Measurements from ENCODE around the gene NDUFS3. TPM values are rescaled to one million over a fixed set of nuclear protein-coding genes. Genes with fewer than 3 reads are reported as not detected.

NDUFS3 gene
- total RNA-seq, 1 donor from 2014 or later: 46.0 TPM

- DNase-seq (ENCODE audit: low spot score): no peak
- intact Hi-C loops (cut with DNase I): no loop called here
- ATAC-seq: peak; percentile 27
These were observed 8.3 kb downstream of the NDUFS3 start for GRCh38 chr11:47587039-47587716.

GRCh38 chr11:47587723-47588326 is 9.0 kb downstream of the NDUFS3 start:
- intact Hi-C loops (cut with DNase I): no loop called here
- DNase-seq (ENCODE audit: low spot score): peak; percentile 75
- ATAC-seq: peak; percentile 76

- intact Hi-C loops (cut with DNase I): no loop called here
- DNase-seq (ENCODE audit: low spot score): no peak
- ATAC-seq: no peak
These were observed 10.2 kb downstream of the NDUFS3 start for GRCh38 chr11:47589118-47589517.

GRCh38 chr11:47589584-47589976 is 10.7 kb downstream of the NDUFS3 start:
- intact Hi-C loops (cut with DNase I): no loop called here
- DNase-seq (ENCODE audit: low spot score) (no peak), ATAC-seq (peak; percentile 21)

- intact Hi-C loops (cut with DNase I): loop anchor here (5.0 kb wide), 1 partner anchor 1433 kb away; no protein-coding TSS in a partner anchor
- ATAC-seq (peak; percentile 1), DNase-seq (ENCODE audit: low spot score) (peak; percentile 68)
These were observed 11.3 kb downstream of the NDUFS3 start for GRCh38 chr11:47589977-47590861.

GRCh38 chr11:47591764-47592163 is 12.9 kb downstream of the NDUFS3 start:
- intact Hi-C loops (cut with DNase I): loop anchor here (5.0 kb wide), 1 partner anchor 1434 kb away; no protein-coding TSS in a partner anchor
- DNase-seq (ENCODE audit: low spot score): no peak
- no peak for ATAC-seq

GRCh38 chr11:47592251-47592650 is 13.4 kb downstream of the NDUFS3 start:
- intact Hi-C loops (cut with DNase I): loop anchor here (5.0 kb wide), 1 partner anchor 1435 kb away; no protein-coding TSS in a partner anchor

GRCh38 chr11:47592970-47593369 is 14.1 kb downstream of the NDUFS3 start:
- intact Hi-C loops (cut with DNase I): loop anchor here (5.0 kb wide), 1 partner anchor 1436 kb away; no protein-coding TSS in a partner anchor
- DNase-seq (ENCODE audit: low spot score): no peak
- ATAC-seq: no peak

More at GRCh38 chr11:47592251-47592650, 13.4 kb downstream of the NDUFS3 start:
- ATAC-seq (no peak), DNase-seq (ENCODE audit: low spot score) (no peak)

GRCh38 chr11:47593492-47593933 is 14.6 kb downstream of the NDUFS3 start:
- no peak for ATAC-seq
- intact Hi-C loops (cut with DNase I): loop anchor here (5.0 kb wide), 1 partner anchor 1436 kb away; no protein-coding TSS in a partner anchor
- no peak for DNase-seq (ENCODE audit: low spot score)

- ATAC-seq (no peak), DNase-seq (ENCODE audit: low spot score) (no peak)
- intact Hi-C loops (cut with DNase I): loop anchor here (5.0 kb wide), 1 partner anchor 1437 kb away; no protein-coding TSS in a partner anchor
These were observed 15.3 kb downstream of the NDUFS3 start, which contains the start of gene C1QTNF4 for GRCh38 chr11:47593934-47594855. Gene C1QTNF4, minus strand, starts transcription at chr11:47594411. Its CDS starts 3,601 bp downstream, at chr11:47590810.

GRCh38 chr11:47595029-47595428 is 16.2 kb downstream of the NDUFS3 start:
- no peak for DNase-seq (ENCODE audit: low spot score)
- intact Hi-C loops (cut with DNase I): no loop called here

GRCh38 chr11:47595967-47596366 is 17.1 kb downstream of the NDUFS3 start:
- intact Hi-C loops (cut with DNase I): no loop called here
- DNase-seq (ENCODE audit: low spot score) (no peak), ATAC-seq (no peak)

More at GRCh38 chr11:47595029-47595428, 16.2 kb downstream of the NDUFS3 start:
- peak; percentile 4 for ATAC-seq

GRCh38 chr11:47599902-47600301 is 21.0 kb downstream of the NDUFS3 start:
- no peak for DNase-seq (ENCODE audit: low spot score)
- intact Hi-C loops (cut with DNase I): no loop called here
- peak; percentile 44 for ATAC-seq

GRCh38 chr11:47603295-47603694 is 24.4 kb downstream of the NDUFS3 start:
- intact Hi-C loops (cut with DNase I): no loop called here
- no peak for ATAC-seq
- no peak for DNase-seq (ENCODE audit: low spot score)

GRCh38 chr11:47605921-47606320 is 27.0 kb downstream of the NDUFS3 start:
- intact Hi-C loops (cut with DNase I): no loop called here
- DNase-seq (ENCODE audit: low spot score) (no peak), ATAC-seq (no peak)

GRCh38 chr11:47606731-47607130 is 27.9 kb downstream of the NDUFS3 start:
- DNase-seq (ENCODE audit: low spot score) (no peak), ATAC-seq (peak; percentile 70)
- intact Hi-C loops (cut with DNase I): no loop called here

- ATAC-seq: peak; percentile 91
- DNase-seq (ENCODE audit: low spot score): no peak
- intact Hi-C loops (cut with DNase I): no loop called here
These were observed 28.5 kb downstream of the NDUFS3 start for GRCh38 chr11:47607380-47607779.

- intact Hi-C loops (cut with DNase I): no loop called here
- DNase-seq (ENCODE audit: low spot score) (no peak), ATAC-seq (no peak)
These were observed 30.8 kb downstream of the NDUFS3 start for GRCh38 chr11:47609675-47610074.

Measured in sciatic nerve (tissue), 2 donors.